ENCODE measurements around the gene CCBE1.

GRCh38 chr18:59686260-59686659 lies 11.0 kb downstream of the CCBE1 start:
- TF ChIP-seq CTCF (IDR thresholded peaks at IDR 0.05; ENCODE audit: insufficient read depth, low read depth, low read length) (no peak), EZH2 (IDR thresholded peaks at IDR 0.05; ENCODE audit: insufficient read depth, low read length) (no peak)
